ENCODE measurements around the gene IL4. TPM values are rescaled to one million over a fixed set of nuclear protein-coding genes. Genes with fewer than 3 reads are reported as not detected.

IL4 gene
- total RNA-seq, 2 donors from 2014 or later: not detected

DNA sequence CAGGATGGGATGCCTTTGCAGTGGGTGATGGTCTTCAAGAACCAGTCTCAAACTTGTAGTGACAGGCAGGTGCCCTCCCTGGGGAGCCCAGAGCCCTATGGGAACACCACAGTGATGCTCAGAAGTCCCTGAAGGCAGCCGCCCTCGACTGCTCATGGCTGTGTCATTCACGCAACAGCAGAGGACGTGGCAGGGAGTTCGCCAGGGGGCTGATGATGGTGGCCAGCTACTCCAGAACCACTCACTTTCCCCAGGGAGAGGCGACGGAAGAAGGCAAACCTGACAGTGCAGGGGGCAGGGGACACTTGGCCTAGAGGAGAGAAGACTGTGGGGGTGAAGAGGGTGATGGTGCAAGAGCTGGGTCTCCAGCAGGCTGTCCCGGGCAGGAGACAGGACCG, 11.8 kb upstream of the IL4 start:
- H3K4me3 ChIP-seq: no peak overlapping the region
- no peaks in the 10 kb centered on the region for H3K4me1 ChIP-seq (ENCODE audit: control insufficient read depth in 1 of 2, low read depth in 2 of 2)
- H3K27me3 ChIP-seq (replicated peaks; ENCODE audit: insufficient read depth): no peaks in the 10 kb centered on the region
- DNase-seq (ENCODE audit: low spot score) (no peak), ATAC-seq (ENCODE audit: insufficient number of reproducible peaks, low FRiP score, low read depth) (no peak)
- TF ChIP-seq, protein P1, sequence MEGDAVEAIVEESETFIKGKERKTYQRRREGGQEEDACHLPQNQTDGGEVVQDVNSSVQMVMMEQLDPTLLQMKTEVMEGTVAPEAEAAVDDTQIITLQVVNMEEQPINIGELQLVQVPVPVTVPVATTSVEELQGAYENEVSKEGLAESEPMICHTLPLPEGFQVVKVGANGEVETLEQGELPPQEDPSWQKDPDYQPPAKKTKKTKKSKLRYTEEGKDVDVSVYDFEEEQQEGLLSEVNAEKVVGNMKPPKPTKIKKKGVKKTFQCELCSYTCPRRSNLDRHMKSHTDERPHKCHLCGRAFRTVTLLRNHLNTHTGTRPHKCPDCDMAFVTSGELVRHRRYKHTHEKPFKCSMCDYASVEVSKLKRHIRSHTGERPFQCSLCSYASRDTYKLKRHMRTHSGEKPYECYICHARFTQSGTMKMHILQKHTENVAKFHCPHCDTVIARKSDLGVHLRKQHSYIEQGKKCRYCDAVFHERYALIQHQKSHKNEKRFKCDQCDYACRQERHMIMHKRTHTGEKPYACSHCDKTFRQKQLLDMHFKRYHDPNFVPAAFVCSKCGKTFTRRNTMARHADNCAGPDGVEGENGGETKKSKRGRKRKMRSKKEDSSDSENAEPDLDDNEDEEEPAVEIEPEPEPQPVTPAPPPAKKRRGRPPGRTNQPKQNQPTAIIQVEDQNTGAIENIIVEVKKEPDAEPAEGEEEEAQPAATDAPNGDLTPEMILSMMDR (IDR thresholded peaks at IDR 0.05): no peak
- no peaks in the 10 kb centered on the region for H3K36me3 ChIP-seq
- no peak overlapping the region for H3K27ac ChIP-seq
- H3K9me3 ChIP-seq: no peaks in the 10 kb centered on the region

DNA sequence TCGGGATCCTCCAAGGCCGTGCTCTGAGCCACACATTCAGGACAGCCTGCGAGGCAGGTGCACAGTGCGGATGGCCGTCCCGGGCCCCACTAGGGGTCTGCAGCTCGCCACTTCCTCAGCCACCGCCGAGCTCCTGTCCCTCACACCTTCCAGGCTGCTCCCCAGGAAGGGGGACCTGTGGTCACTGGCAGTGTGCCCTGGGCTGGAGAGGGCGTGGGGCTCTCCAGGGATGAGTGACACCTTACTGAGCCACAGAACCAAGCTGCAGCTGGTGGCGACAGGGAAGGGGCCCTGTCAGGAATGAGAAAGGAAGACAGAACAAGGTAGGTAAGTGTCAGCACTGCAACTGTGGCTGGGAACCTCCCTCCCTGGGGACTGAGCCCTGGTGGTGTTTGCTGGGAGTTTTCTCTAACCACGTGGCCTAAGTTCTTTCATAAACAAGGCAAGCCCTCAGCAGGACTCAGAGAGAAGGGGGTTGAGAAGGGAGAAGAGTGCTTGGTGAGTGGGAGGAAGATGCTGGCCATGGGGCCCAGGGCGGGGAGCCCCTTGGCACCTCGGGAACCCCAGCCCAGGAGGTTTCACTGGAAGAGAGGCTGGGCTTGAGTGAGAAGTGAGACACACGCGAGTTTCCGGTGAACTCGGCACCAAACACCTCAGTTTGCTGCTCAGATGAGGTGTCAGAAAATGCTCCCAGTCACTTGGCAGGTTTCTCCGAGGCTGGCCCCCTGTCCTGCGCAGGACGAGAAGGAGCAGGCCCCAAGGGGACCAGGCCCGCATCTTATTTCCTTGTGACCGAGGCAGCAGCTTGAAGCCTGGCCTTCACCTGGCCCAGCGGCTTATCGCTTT, 10.6 kb upstream of the IL4 start:
- Histone ChIP-seq H3K4me3 (no peak overlapping the region), H3K4me1 (ENCODE audit: control insufficient read depth in 1 of 2, low read depth in 2 of 2) (no peaks in the 10 kb centered on the region), H3K27ac (no peak overlapping the region), H3K9me3 (no peaks in the 10 kb centered on the region), H3K36me3 (no peaks in the 10 kb centered on the region), H3K27me3 (replicated peaks; ENCODE audit: insufficient read depth) (no peaks in the 10 kb centered on the region)
- ATAC-seq (ENCODE audit: insufficient number of reproducible peaks, low FRiP score, low read depth) (no peak), DNase-seq (ENCODE audit: low spot score) (no peak)
- TF ChIP-seq, protein P1 (IDR thresholded peaks at IDR 0.05): no peak

DNA sequence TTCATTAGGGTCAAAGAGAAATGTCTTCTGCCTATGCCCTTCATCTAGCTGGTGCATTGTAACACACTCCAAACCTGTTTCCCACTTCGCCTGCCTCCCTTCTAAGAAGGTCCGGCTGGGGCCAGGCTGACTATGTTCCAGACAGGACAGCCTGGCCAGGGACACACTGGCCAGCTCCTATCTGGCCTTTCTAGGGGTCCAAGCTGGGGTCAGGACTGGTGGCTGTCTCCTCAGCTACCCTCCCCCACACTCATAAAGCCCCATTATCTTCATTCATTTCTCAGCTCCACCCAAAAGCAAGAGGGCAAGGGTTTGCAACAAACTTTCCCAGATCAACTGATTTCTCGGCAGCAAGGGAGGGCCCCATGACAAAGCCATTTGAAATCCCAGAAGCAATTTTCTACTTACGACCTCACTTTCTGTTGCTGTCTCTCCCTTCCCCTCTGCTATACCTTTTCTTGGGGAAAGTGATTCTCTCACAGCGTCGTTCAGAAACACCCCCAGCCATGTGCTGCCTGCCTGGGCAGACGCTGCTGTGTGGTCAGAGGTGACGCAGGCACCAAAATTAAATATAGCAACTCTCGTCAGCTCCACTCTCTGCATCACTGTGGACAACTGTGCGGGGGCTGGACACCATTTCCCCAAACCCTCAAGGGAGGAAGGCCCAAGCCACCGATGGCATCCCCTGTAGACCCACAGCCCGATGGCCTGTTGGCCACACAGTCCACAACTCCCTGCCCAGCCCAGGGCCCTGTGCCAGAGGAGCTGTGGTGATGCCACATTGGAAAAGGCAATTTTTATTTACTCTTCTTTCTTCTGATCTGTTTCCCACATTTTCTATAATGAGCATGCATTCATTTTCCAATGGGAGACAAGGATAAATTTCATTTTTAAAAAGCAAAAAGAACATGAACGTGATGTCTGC, 9.8 kb upstream of the IL4 start:
- ATAC-seq (ENCODE audit: insufficient number of reproducible peaks, low FRiP score, low read depth): no peak
- TF ChIP-seq, protein P1 (IDR thresholded peaks at IDR 0.05): no peak
- Histone ChIP-seq H3K27me3 (replicated peaks; ENCODE audit: insufficient read depth) (no peaks in the 10 kb centered on the region), H3K27ac (no peak overlapping the region), H3K4me3 (no peak overlapping the region), H3K9me3 (no peaks in the 10 kb centered on the region), H3K4me1 (ENCODE audit: control insufficient read depth in 1 of 2, low read depth in 2 of 2) (no peaks in the 10 kb centered on the region), H3K36me3 (no peaks in the 10 kb centered on the region)
- DNase-seq (ENCODE audit: low spot score): no peak

DNA sequence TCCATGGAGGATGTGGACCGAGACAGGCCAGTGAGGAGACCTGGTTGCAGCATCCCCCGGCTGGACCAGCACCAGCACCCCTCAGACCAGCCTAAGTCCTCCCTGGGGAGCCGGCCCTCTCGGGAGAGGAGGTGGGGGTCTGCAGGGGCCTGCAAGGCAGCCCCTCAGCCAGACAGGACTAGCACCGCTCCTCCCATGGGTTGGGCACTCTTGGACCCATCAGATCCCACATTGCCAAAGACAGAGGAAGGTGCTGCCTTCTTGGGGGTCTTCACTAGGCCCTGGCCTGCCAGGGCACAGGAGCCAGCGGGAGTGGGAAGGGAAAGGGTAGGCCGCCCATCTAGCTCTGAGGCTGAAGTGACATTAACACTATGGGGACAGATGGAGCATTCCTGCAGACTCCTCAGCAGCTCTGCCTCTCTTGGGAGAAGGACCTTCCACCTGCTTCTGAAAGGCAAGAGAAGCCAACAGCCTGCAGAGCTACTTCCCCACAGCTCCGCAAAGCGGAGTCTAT, 9.0 kb upstream of the IL4 start:
- no peaks in the 10 kb centered on the region for H3K36me3 ChIP-seq
- TF ChIP-seq, protein P1 (IDR thresholded peaks at IDR 0.05): no peak
- no peak for ATAC-seq (ENCODE audit: insufficient number of reproducible peaks, low FRiP score, low read depth)
- no peaks in the 10 kb centered on the region for H3K27me3 ChIP-seq (replicated peaks; ENCODE audit: insufficient read depth)
- H3K27ac ChIP-seq: no peak overlapping the region
- H3K4me3 ChIP-seq: no peak overlapping the region
- no peaks in the 10 kb centered on the region for H3K9me3 ChIP-seq
- H3K4me1 ChIP-seq (ENCODE audit: control insufficient read depth in 1 of 2, low read depth in 2 of 2): no peaks in the 10 kb centered on the region
- DNase-seq (ENCODE audit: low spot score): no peak

DNA sequence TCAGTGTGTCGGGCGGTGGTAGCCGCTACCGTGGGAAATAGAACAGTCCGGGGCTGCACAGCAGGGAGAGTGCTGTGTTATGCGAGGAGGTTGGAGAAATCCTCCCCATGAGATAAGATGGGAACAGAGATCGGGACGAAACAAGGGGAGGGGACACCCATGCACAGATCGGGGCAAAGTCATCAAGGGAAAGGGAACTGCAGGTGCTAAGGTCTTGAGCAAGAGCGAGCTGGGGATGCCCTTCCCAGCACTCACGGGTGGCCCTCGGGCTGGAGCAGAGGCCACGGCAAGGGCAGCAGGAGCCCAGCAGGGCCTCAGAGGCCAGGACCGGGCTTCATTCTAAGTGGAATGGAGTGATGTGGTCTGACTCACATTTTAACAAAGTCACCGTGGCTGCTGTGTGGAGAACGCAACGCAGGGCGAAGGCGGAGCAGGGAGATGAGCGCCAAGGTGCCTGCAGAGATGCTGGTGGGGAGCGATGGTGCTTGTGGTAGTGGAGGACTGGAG, 8.2 kb upstream of the IL4 start:
- Histone ChIP-seq H3K27me3 (replicated peaks; ENCODE audit: insufficient read depth) (no peaks in the 10 kb centered on the region), H3K9me3 (no peaks in the 10 kb centered on the region), H3K27ac (no peak overlapping the region), H3K4me3 (no peak overlapping the region), H3K36me3 (no peaks in the 10 kb centered on the region), H3K4me1 (ENCODE audit: control insufficient read depth in 1 of 2, low read depth in 2 of 2) (no peaks in the 10 kb centered on the region)
- no peak for DNase-seq (ENCODE audit: low spot score)
- no peak for ATAC-seq (ENCODE audit: insufficient number of reproducible peaks, low FRiP score, low read depth)
- TF ChIP-seq, protein P1 (IDR thresholded peaks at IDR 0.05): no peak

Measured in thoracic aorta (tissue), 2 donors.